ENCODE measurements around the gene AFF3.

Gene AFF3

DNA sequence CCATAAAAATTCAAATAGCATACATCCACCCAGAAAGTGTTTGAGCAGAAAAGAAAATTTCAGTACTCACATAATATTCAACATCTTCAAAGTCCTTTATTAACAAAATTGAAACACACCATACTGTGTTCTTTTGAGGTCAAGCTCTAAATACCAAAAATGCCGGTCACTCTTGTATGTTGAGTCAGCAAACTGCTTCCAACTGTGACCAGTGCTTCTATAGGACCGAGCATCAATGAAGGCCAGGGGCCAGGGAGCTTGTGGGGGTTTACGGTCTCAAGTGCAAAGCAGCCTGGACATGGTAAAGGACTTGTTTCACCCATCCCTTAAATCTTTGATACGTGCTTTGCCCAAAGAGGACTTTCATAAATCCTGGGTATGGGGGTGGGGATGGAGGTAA lies 539.9 kb downstream of the AFF3 start:
- peak; percentile 67 for DNase-seq
- H3K27ac ChIP-seq (ENCODE audit: low read length, poor library complexity, severe bottlenecking) = peak overlapping the region; percentile 93
- peak overlapping the region; percentile 49 for H2BK5ac ChIP-seq (ENCODE audit: low read depth, low read length, poor library complexity, severe bottlenecking)
- H3K4me1 ChIP-seq (ENCODE audit: control insufficient read depth, insufficient read depth, low read depth, low read length) = peaks cover 27% of the 10 kb centered on the region
- H2AFZ ChIP-seq (ENCODE audit: low read depth, low read length) = no peak overlapping the region
- no peak overlapping the region for H3K4ac ChIP-seq (ENCODE audit: low read depth in 1 of 2, low read length in 2 of 2)
- H3K9ac ChIP-seq (ENCODE audit: low read length) = no peak overlapping the region
- no peak overlapping the region for H3K4me3 ChIP-seq (ENCODE audit: insufficient read depth in 1 of 2, low read depth in 1 of 2, low read length in 2 of 2)
- no peak overlapping the region for H4K8ac ChIP-seq (ENCODE audit: low read length)
- H2AK5ac ChIP-seq (ENCODE audit: low read length, severe bottlenecking) = peak overlapping the region; percentile 35
- H3K27me3 ChIP-seq (ENCODE audit: control insufficient read depth in 1 of 2, insufficient read depth in 1 of 2, low read length in 2 of 2) = peaks cover 0 to 46% of the 10 kb centered on the region in 2 experiments
- H2BK12ac ChIP-seq (ENCODE audit: low read length in 2 of 2) = no peak overlapping the region
- H4K91ac ChIP-seq (ENCODE audit: low read length) = no peak overlapping the region
- 4% methylated on average over 3 of the region's 4 CpGs for WGBS
- H3K14ac ChIP-seq (ENCODE audit: low read length in 2 of 2) = no peak overlapping the region
- no peaks in the 10 kb centered on the region for H3K9me3 ChIP-seq (ENCODE audit: control insufficient read depth, low read length)
- H3K4me2 ChIP-seq (ENCODE audit: low read length, poor library complexity, severe bottlenecking) = peak overlapping the region; percentile 66
- H3K18ac ChIP-seq (ENCODE audit: low read depth in 1 of 2, low read length in 2 of 2) = no peak overlapping the region
- no peak overlapping the region for H2BK120ac ChIP-seq (ENCODE audit: low read depth, low read length)
- peaks cover 0 to 10% of the 10 kb centered on the region in 2 experiments for H3K36me3 ChIP-seq (ENCODE audit: control insufficient read depth in 1 of 2, insufficient read depth in 2 of 2, low read depth in 1 of 2, low read length in 2 of 2)
- no peak overlapping the region for H2BK15ac ChIP-seq (ENCODE audit: low read depth, poor library complexity, severe bottlenecking)
- H3K23ac ChIP-seq (ENCODE audit: low read length in 2 of 2) = no peak overlapping the region
- peaks cover 11% of the 10 kb centered on the region for H3K79me1 ChIP-seq (replicated peaks; ENCODE audit: low read length, poor library complexity, severe bottlenecking)

DNA sequence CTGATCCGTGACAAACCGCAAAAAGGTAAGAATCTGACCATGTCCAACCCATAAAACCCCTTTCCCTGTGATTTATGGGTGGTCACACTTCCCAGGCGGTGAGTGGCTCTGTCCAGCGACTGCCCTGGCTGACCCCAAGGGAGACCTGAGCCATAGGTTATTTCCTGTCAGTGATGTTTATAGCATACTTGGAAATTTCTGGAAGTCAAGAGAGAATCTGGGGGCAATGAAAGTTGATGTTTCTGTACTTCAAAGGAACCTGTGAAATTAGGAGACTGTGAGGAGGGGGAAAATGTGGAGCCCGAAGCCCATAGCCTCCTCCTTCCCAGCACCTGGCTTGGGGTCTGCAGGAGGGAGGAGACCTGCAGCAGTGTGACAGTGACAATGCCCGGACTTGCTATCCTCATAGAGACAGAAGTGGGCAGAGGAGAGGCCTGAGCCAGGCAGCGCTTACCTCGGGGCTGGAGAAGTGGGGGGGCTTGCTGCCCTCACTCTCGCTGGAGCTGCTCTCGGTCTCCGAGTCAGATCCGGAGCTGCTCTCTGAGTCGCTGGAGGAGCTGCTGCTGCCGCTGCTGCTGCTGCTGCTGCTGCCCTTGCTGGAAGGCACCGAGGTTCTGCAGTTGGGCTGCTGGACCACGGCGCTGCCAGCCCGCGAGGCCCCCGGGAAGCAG lies 541.3 kb downstream of the AFF3 start:
- H3K27me3 ChIP-seq (ENCODE audit: control insufficient read depth in 1 of 2, insufficient read depth in 1 of 2, low read length in 2 of 2) = peaks cover 0 to 50% of the 10 kb centered on the region in 2 experiments
- H4K91ac ChIP-seq (ENCODE audit: low read length) = no peak overlapping the region
- peak overlapping the region; percentile 21 for H2BK5ac ChIP-seq (ENCODE audit: low read depth, low read length, poor library complexity, severe bottlenecking)
- H2BK12ac ChIP-seq (ENCODE audit: low read length in 2 of 2) = no peak overlapping the region
- H3K4me2 ChIP-seq (ENCODE audit: low read length, poor library complexity, severe bottlenecking) = peak overlapping the region; percentile 49
- H2BK15ac ChIP-seq (ENCODE audit: low read depth, poor library complexity, severe bottlenecking) = no peak overlapping the region
- H3K36me3 ChIP-seq (ENCODE audit: control insufficient read depth in 1 of 2, insufficient read depth in 2 of 2, low read depth in 1 of 2, low read length in 2 of 2) = peaks cover 0 to 15% of the 10 kb centered on the region in 2 experiments
- H3K23ac ChIP-seq (ENCODE audit: low read length in 2 of 2) = peak overlapping the region in 1 of 2 experiments; percentile 34
- H3K9ac ChIP-seq (ENCODE audit: low read length) = no peak overlapping the region
- H2AFZ ChIP-seq (ENCODE audit: low read depth, low read length) = no peak overlapping the region
- H2AK5ac ChIP-seq (ENCODE audit: low read length, severe bottlenecking) = no peak overlapping the region
- H3K14ac ChIP-seq (ENCODE audit: low read length in 2 of 2) = peak overlapping the region in 1 of 2 experiments; percentile 13
- H3K9me3 ChIP-seq (ENCODE audit: control insufficient read depth, low read length) = no peaks in the 10 kb centered on the region
- H3K4me3 ChIP-seq (ENCODE audit: insufficient read depth in 1 of 2, low read depth in 1 of 2, low read length in 2 of 2) = no peak overlapping the region
- peak overlapping the region in 1 of 2 experiments; percentile 20 for H3K4ac ChIP-seq (ENCODE audit: low read depth in 1 of 2, low read length in 2 of 2)
- peak overlapping the region; percentile 27 for H4K8ac ChIP-seq (ENCODE audit: low read length)
- peak overlapping the region; percentile 51 to 76 for H3K18ac ChIP-seq (ENCODE audit: low read depth in 1 of 2, low read length in 2 of 2)
- peaks cover 26% of the 10 kb centered on the region for H3K4me1 ChIP-seq (ENCODE audit: control insufficient read depth, insufficient read depth, low read depth, low read length)
- H3K79me1 ChIP-seq (replicated peaks; ENCODE audit: low read length, poor library complexity, severe bottlenecking) = peaks cover 14% of the 10 kb centered on the region
- WGBS = 46% methylated on average over 20 of the region's 20 CpGs
- DNase-seq = peak; percentile 28
- H3K27ac ChIP-seq (ENCODE audit: low read length, poor library complexity, severe bottlenecking) = peak overlapping the region; percentile 87
- no peak overlapping the region for H2BK120ac ChIP-seq (ENCODE audit: low read depth, low read length)

DNA sequence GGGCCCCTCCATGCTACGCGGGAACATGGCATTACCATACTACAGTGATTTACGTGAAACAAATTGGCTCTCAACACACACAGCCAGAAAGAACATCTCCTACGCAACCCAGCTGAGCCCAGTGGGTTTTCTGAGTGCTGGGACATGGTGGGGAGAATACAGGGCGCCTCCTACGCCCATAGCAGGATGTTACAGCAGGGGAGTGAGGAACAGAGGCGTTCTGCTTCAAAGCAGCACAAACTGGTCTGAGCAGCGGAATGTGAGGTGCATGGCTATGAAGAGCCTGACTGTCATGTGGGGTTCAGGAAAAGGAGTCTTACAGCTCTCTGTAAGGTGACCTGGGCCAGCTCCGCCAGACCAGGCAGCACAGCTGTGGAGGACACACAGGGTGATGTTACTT lies 543.9 kb downstream of the AFF3 start:
- H4K91ac ChIP-seq (ENCODE audit: low read length) = no peak overlapping the region
- H2AFZ ChIP-seq (ENCODE audit: low read depth, low read length) = no peak overlapping the region
- H3K4me3 ChIP-seq (ENCODE audit: insufficient read depth in 1 of 2, low read depth in 1 of 2, low read length in 2 of 2) = no peak overlapping the region
- no peak for DNase-seq
- H3K36me3 ChIP-seq (ENCODE audit: control insufficient read depth in 1 of 2, insufficient read depth in 2 of 2, low read depth in 1 of 2, low read length in 2 of 2) = peaks cover 0 to 27% of the 10 kb centered on the region in 2 experiments
- H3K4me2 ChIP-seq (ENCODE audit: low read length, poor library complexity, severe bottlenecking) = no peak overlapping the region
- peaks cover 19% of the 10 kb centered on the region for H3K4me1 ChIP-seq (ENCODE audit: control insufficient read depth, insufficient read depth, low read depth, low read length)
- peaks cover 17% of the 10 kb centered on the region for H3K79me1 ChIP-seq (replicated peaks; ENCODE audit: low read length, poor library complexity, severe bottlenecking)
- H2BK15ac ChIP-seq (ENCODE audit: low read depth, poor library complexity, severe bottlenecking) = no peak overlapping the region
- no peak overlapping the region for H4K8ac ChIP-seq (ENCODE audit: low read length)
- WGBS = 96% methylated on average over 9 of the region's 9 CpGs
- H3K4ac ChIP-seq (ENCODE audit: low read depth in 1 of 2, low read length in 2 of 2) = no peak overlapping the region
- H2AK5ac ChIP-seq (ENCODE audit: low read length, severe bottlenecking) = no peak overlapping the region
- no peak overlapping the region for H3K9ac ChIP-seq (ENCODE audit: low read length)
- H2BK5ac ChIP-seq (ENCODE audit: low read depth, low read length, poor library complexity, severe bottlenecking) = no peak overlapping the region
- no peak overlapping the region for H2BK12ac ChIP-seq (ENCODE audit: low read length in 2 of 2)
- no peak overlapping the region for H3K14ac ChIP-seq (ENCODE audit: low read length in 2 of 2)
- peaks cover 0 to 54% of the 10 kb centered on the region in 2 experiments for H3K27me3 ChIP-seq (ENCODE audit: control insufficient read depth in 1 of 2, insufficient read depth in 1 of 2, low read length in 2 of 2)
- H3K23ac ChIP-seq (ENCODE audit: low read length in 2 of 2) = no peak overlapping the region
- H3K27ac ChIP-seq (ENCODE audit: low read length, poor library complexity, severe bottlenecking) = no peak overlapping the region
- no peaks in the 10 kb centered on the region for H3K9me3 ChIP-seq (ENCODE audit: control insufficient read depth, low read length)
- no peak overlapping the region for H2BK120ac ChIP-seq (ENCODE audit: low read depth, low read length)
- H3K18ac ChIP-seq (ENCODE audit: low read depth in 1 of 2, low read length in 2 of 2) = no peak overlapping the region

DNA sequence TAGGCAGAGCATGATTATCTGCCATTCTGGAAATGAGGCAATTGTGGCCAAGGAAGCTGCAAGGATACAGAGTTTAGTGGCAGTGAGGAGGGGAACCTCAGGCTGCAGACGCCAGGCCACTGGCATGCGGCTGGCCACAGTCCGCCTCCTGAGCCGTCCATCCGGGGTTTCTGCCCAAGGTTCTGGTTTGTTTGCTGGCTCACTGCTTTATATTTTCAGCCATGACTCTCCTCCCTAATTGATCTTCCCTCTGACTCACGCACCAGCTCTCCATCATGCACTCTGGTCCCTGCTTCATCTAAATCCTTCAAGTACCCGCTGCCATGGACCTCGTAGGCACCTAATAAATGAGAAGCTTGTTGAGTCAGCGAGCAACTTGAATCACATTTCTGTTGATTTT lies 544.8 kb downstream of the AFF3 start:
- no peak overlapping the region for H2BK5ac ChIP-seq (ENCODE audit: low read depth, low read length, poor library complexity, severe bottlenecking)
- no peak overlapping the region for H2AFZ ChIP-seq (ENCODE audit: low read depth, low read length)
- no peak overlapping the region for H2BK15ac ChIP-seq (ENCODE audit: low read depth, poor library complexity, severe bottlenecking)
- no peak for DNase-seq
- no peak overlapping the region for H3K14ac ChIP-seq (ENCODE audit: low read length in 2 of 2)
- H2BK120ac ChIP-seq (ENCODE audit: low read depth, low read length) = no peak overlapping the region
- 92% methylated on average over 9 of the region's 9 CpGs for WGBS
- no peak overlapping the region for H3K18ac ChIP-seq (ENCODE audit: low read depth in 1 of 2, low read length in 2 of 2)
- no peak overlapping the region for H3K4me2 ChIP-seq (ENCODE audit: low read length, poor library complexity, severe bottlenecking)
- peaks cover 19% of the 10 kb centered on the region for H3K4me1 ChIP-seq (ENCODE audit: control insufficient read depth, insufficient read depth, low read depth, low read length)
- H2AK5ac ChIP-seq (ENCODE audit: low read length, severe bottlenecking) = no peak overlapping the region
- no peak overlapping the region for H3K4me3 ChIP-seq (ENCODE audit: insufficient read depth in 1 of 2, low read depth in 1 of 2, low read length in 2 of 2)
- H3K9ac ChIP-seq (ENCODE audit: low read length) = no peak overlapping the region
- H3K27me3 ChIP-seq (ENCODE audit: control insufficient read depth in 1 of 2, insufficient read depth in 1 of 2, low read length in 2 of 2) = peaks cover 0 to 52% of the 10 kb centered on the region in 2 experiments
- peaks cover 21% of the 10 kb centered on the region for H3K79me1 ChIP-seq (replicated peaks; ENCODE audit: low read length, poor library complexity, severe bottlenecking)
- no peak overlapping the region for H2BK12ac ChIP-seq (ENCODE audit: low read length in 2 of 2)
- peaks cover 0 to 34% of the 10 kb centered on the region in 2 experiments for H3K36me3 ChIP-seq (ENCODE audit: control insufficient read depth in 1 of 2, insufficient read depth in 2 of 2, low read depth in 1 of 2, low read length in 2 of 2)
- H3K27ac ChIP-seq (ENCODE audit: low read length, poor library complexity, severe bottlenecking) = no peak overlapping the region
- H4K91ac ChIP-seq (ENCODE audit: low read length) = no peak overlapping the region
- no peaks in the 10 kb centered on the region for H3K9me3 ChIP-seq (ENCODE audit: control insufficient read depth, low read length)
- no peak overlapping the region for H4K8ac ChIP-seq (ENCODE audit: low read length)
- H3K4ac ChIP-seq (ENCODE audit: low read depth in 1 of 2, low read length in 2 of 2) = no peak overlapping the region
- no peak overlapping the region for H3K23ac ChIP-seq (ENCODE audit: low read length in 2 of 2)

All from mesenchymal stem cell (in vitro differentiated cells and primary cell).